ENCODE measurements around the gene MEIS1.

- TF ChIP-seq POU5F1 (IDR thresholded peaks at IDR 0.05; ENCODE audit: low read depth, low read length) (no peak), BACH1 (IDR thresholded peaks at IDR 0.05; ENCODE audit: low read length) (no peak), RAD21 (IDR thresholded peaks at IDR 0.05 in 1 of 2, conservative IDR thresholded peaks at IDR 0.05 in 1 of 2; ENCODE audit: low read depth in 2 of 2, low read length in 2 of 2) (no peak), CTCF (IDR thresholded peaks at IDR 0.05; ENCODE audit: control extremely low read depth in 1 of 3, insufficient read depth in 1 of 3, low read depth in 1 of 3, low read length in 3 of 3) (no peak), ATF2 (IDR thresholded peaks at IDR 0.05; ENCODE audit: low read length) (no peak), CBX5 (IDR thresholded peaks at IDR 0.05; ENCODE audit: low read depth, low read length) (no peak), YY1 (IDR thresholded peaks at IDR 0.05; ENCODE audit: low read depth, low read length) (no peak), MAX (IDR thresholded peaks at IDR 0.05) (no peak), EZH2 (IDR thresholded peaks at IDR 0.05; ENCODE audit: low read depth, low read length, severe bottlenecking) (no peak)
These were observed 66.3 kb downstream of the MEIS1 start for GRCh38 chr2:66501267-66501666.

Data from H1 (cell line).